Measurements from ENCODE around the gene FRMD4A.

Gene FRMD4A

DNA sequence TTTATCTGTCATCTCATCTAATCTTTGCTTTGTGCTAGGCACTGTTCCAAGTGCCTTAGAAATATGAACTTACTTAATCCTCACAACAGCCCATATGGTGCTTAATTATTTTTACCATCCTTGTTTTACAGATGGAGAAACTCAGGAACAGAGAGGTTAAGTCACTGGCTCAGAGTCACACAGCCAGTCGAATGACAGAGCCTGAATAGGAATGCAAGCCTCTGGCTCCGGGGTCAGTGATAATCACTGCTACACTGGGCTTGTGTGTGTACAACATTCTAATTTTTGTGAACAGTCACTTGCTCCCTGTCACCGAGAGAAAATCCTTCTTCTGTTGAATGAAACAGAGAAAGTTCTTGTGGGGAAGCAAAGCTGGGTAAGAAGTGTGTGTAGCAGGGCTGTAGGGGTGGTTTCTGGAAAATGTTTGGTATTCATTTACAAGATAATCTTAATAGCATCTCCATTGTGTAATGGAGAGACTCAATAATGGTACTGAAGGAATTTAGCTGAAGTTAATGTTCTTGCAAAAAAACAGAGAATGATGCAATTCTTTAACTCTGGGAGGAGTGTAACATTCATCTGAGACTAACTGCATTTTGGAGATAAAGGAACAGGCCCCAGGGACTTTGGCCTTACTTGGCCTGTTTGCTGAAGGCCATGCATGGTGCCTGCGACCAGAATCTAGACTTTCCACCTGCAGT, 290.6 kb downstream of the FRMD4A start:
- DNase-seq, result no peak

- no peak for DNase-seq
These were observed 294.5 kb downstream of the FRMD4A start for GRCh38 chr10:14036233-14036632.

GRCh38 chr10:14035506-14035905, 295.2 kb downstream of the FRMD4A start:
- DNase-seq, result no peak

DNA sequence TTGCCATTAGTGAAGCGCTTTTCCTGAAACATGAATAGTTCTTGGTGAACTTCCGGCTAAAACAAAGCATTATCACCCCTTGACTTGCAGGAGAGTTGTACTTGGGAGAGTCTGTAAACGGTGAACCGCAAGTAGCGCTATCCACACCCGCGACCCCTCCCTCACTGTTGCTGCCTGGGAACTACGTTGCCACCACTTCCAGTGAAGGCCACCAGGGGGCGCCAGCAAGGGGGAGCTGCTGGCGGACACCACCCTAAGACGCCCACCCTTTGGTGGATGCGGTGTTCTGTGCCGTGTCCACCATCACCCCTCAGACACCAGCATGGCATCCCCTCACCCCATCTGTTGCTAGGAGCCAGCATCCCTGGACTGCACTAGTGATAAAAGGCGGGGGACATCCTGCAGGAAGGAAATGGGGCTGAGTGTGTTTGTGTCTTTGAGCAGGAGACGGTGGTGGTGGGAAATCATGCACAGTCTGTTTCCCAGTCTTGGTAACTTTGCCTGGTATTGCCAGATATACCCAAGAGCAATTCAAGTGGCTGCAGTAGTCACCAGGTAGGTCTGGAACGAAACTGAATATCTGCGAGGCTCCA, 298.2 kb downstream of the FRMD4A start:
- DNase-seq, result peak; percentile 45

- no peak for DNase-seq
These were observed 304.4 kb downstream of the FRMD4A start for GRCh38 chr10:14026325-14026724.

- DNase-seq, result no peak
These were observed 305.2 kb downstream of the FRMD4A start for GRCh38 chr10:14025283-14026189.

DNA sequence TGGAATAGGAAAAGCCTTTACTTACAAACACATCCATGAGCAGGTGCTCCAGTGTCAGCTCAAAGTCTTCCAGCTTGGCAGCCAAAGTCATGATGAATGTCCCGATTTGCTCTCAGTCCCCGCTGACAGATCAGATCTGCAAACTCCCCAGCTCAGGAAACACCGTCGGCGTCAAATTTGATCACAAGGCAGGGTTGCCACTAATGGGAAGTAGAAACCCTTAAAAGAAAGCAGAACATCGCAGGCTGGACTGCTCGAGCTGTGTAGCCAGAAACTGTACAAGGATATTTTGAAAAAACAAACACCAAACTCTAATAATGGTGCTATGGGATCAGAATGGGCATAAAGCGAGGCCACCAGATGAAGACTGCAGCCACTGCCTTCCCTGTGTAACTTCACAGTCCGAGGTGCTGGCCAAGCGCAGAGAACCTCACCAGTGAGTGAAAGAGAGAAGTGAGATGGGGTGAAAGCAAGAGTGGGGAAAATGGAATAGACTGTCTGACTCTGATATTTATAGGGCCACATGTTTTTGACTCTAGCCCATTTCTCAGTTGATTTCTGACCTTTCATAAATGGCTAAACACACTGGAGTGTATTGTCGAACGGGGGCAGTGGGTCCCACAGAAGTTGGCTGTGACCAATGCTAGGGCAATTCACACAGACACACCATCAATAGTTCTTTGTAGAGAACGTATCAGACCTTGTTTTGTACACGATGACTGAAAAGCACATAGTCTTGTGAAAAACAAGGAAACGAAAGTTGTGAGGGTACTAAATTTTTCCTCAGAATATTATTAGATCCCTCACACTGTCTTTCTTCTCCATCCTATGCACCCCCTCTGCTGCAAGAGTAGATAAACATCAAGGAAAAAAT, 306.2 kb downstream of the FRMD4A start:
- no peak for DNase-seq

DNA sequence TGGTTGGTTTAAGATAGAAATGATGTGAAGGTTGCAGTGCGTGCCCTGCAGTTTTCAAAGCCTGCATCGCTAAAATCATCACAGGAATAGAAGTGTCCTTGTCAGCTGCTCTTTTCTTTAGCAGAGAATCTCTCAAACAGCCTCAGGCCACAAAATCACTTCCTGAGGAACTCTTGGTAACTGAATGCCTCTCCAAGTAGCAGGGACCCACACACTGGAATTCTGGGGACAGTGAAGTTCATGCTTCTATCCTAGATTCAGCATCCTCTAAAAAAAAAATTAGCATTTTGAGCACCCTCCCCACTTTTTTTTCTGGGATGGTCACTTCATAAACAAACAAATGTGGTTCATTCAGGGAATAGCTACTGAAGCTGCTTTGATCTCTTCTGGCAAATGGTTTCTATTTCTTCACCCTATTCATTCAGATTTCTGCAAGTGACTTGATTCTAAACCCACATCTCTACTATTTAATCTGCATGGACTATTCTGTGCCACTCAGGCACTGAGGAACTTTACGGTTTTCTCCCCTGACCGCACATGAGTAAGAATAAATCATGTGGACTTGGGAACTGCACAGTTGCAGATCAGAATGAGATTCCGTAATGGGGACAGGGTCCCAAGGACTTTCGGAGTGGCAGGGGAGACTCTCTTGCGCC, 306.9 kb downstream of the FRMD4A start:
- DNase-seq, result no peak

DNA sequence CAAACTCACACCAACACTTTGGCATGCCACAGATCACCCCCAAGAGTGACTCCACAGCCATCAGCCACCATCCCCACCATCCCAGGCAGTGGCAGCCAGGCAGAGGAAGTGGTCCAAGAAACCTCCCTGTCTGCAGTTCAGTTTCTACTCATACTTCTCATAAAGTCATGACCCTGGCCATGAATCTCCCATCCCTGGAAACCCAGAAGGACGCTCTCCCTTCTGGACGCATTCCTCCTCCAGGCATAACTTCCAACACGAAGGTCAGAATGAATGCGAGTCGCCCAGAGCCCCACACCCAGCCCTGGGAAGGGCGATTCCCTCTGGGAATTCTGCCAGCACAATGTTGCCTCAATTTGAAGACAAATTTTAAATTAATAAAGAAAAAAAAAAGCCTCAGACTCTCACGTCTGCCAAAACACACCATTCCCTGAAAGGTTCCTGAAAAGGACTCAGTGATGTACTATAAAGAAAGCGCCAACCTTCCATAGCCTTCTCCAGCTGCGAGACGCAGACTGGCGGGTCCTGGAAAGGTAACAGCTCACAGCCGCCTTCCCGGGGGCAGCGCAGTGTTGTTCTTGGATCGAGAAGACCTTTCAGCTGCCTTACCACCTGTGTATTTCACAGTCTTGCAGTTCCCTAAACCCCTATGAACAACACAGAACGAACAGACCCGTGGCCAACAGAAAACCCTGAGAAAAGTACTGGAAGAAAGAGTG, 307.6 kb downstream of the FRMD4A start:
- DNase-seq, result no peak

DNA sequence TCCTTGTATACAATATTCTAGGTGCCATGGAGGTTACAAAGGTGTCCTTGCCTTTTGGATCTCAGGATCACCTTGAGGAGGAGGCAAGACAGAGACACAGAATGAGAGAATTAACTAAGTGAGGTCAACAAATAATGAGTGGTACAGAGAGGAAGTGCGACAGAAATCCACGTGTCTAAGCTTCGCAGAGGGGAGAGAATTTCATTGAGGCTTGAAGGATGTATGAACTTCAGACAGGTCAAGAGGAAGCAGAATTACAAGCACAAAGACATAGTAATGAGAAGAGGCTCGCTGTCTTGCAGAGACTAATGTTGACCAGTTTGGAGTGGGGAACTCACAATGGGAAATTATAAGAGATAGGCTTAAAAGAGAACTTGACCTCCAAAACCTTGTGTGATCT, 308.7 kb downstream of the FRMD4A start:
- DNase-seq, result no peak

- no peak for DNase-seq
These were observed 310.6 kb downstream of the FRMD4A start for GRCh38 chr10:14020037-14020664.

GRCh38 chr10:14017467-14017866, 313.3 kb downstream of the FRMD4A start:
- no peak for DNase-seq

DNA sequence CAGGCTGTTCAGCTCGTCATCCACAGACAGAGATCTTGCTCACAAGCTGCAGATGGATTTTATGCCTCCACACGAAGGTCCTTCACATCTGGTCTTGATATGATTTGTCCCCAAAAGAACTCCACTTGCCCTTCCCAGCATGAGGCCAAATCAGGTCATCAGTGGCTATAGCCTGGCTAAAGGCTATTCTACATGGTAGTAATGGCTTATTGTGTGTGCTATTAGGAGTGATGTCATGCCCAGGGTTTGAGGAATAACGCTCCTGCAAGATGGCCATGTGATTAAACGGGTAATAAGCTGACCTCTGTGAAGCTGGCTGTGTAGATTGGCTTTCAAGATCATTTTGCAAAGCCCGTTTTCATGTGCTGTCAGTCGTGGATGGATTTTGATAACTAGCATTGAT, 313.8 kb downstream of the FRMD4A start:
- no peak for DNase-seq

DNA sequence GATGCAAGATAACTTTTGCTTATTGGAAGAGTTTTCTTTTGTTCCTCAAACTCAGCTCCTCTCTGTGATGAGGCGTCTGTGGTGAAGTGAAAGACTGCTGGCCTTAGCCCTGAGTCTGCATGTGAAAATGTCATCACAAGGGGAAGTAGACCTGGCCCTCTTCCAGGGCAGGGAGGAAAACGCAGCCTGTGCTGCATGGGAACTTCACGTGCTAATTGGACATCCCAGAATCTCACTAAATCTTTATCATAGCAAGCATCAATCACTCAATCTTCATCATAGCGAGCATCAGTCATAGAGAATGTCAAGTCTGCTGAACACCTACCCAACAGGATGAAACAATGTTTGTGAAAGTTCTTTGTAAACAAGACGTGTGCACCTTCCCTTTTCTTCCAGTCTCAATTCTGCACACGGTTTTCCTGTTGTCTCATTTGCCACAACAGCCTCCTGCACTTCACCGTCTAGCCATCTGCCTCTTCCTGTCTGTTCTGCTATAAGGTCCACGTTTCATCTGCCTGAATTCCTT, 314.6 kb downstream of the FRMD4A start:
- DNase-seq, result no peak

DNA sequence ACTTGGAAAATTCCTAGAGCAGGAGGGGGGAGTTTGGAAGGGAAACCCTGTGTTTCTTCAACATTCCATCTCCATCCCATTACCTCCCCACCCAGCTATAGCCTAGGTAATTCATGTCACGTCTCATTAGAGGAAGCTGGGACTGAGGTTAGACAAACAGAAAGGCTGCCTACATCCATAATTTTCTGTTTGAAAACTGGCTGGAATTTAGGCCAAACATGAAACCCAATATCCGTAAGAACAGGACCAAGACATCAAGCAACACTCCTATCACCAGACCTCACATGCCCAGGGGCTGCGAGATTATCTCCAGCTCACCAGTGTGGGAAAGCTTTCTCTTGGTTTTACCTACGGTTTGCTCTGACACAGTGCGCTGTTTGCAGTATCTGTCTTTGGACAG, 316.3 kb downstream of the FRMD4A start:
- no peak for DNase-seq

DNA sequence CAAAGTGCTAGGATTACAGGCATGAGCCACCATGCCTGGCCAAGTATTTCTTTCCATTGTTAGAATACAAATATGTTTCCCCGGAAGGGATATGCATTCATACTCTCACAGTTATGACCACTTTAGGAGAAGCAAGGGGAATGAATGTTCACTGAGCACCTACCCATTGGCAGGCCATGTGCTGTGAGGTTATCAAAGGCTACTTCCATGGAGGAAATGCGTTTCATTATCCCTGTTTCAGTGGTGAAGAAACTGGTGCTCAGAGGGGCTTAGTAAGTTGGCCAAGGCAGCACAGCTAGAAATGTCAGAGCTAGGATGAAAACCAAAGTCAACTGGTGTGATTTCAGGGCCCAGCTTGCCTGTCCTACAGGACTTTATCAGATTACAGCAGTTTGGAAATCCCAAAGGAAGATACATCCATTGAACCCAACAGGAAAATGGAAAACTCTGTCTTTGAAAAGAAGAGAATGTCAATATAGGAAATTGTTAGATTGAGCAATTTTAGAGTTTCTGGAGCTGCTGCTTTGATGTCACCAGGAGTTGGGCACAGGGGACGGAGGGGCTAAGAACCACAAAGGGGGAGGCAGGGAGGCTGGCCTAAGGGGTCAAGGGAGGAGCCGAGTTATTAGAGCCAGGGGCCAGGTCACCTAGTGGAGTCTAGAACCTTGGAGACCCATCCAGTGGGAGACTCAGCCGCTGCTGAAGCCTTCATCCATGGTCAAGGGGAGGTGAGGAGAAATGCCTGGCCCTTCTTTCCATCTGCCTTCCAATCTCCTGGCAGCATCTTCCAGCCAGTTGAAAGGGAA, 319.8 kb downstream of the FRMD4A start:
- no peak for DNase-seq

DNA sequence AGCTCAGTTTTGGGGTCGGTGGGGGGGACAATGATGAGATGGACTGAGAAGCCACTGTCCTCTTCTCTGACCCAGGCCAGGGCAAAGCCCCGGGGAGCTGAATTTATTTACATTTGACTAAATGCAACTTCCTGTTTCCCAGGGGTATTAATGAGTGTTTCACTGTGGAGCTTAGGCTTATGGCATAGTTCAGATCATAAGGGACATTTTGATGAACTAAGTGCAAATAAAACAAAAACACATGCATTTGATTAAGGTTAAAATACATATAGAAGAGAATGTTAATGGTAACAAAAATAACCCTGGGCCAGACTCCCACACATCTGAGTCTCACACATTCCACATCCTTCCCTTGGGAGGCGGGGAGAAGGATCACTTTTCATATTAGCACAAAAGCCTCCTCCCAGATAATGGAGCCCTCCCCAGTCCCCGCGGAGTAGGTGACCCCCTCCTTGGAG, 320.6 kb downstream of the FRMD4A start:
- DNase-seq, result no peak

- peak; percentile 80 for DNase-seq
These were observed 321.2 kb downstream of the FRMD4A start for GRCh38 chr10:14009371-14010100.

- no peak for DNase-seq
These were observed 322.0 kb downstream of the FRMD4A start for GRCh38 chr10:14008740-14009080.

Measured in activated naive CD4-positive, alpha-beta T cell treated with Interleukin-2 at 50 U/mL for 16 hours (primary cell).